CD4-positive, CD25-positive, alpha-beta regulatory T cell (primary cell): ENCODE measurements around the gene SPOCK3. TPM values are rescaled to one million over a fixed set of nuclear protein-coding genes. Genes with fewer than 3 reads are reported as not detected.

Experiments
- ATAC-seq, 2 donors: fragments of 150-1000 bp; cut with Tn5 transposase; one replicate each; pipeline ENCODE4 v1.10.0; 2021; ENCODE audit warnings: low read depth in 2 of 2, moderate number of reproducible peaks in 2 of 2, moderate library complexity in 1 of 2
- DNase-seq, 3 donors: peaks; one replicate each; pipeline versions ENCODE4 v3.0.0 to v3.0.0-alpha.2; 2012 to 2022; ENCODE audit warnings: mixed read lengths in 1 of 3
- H3K27ac ChIP-seq: one replicate; pipeline ENCODE4 v1.7.0; 2013; ENCODE audit warnings: mild to moderate bottlenecking, low read length; ENCODE audit not compliant: insufficient read depth, poor library complexity, severe bottlenecking
- H3K27me3 ChIP-seq: one replicate; pipeline ENCODE4 v1.7.0; 2013; ENCODE audit warnings: low read length; ENCODE audit not compliant: control insufficient read depth, insufficient read depth
- H3K36me3 ChIP-seq: one replicate; pipeline ENCODE4 v1.7.0; 2013; ENCODE audit warnings: mild to moderate bottlenecking, low read length, moderate library complexity; ENCODE audit not compliant: control insufficient read depth, insufficient read depth
- H3K4me1 ChIP-seq: 2 replicates; pipeline ENCODE4 v1.7.0; 2013; ENCODE audit warnings: mild to moderate bottlenecking, low read length; ENCODE audit not compliant: insufficient read depth, control insufficient read depth, poor library complexity, severe bottlenecking
- H3K4me3 ChIP-seq: one replicate; pipeline ENCODE4 v1.7.0; 2013; ENCODE audit warnings: low read depth, mild to moderate bottlenecking, low read length, moderate library complexity
- H3K9me3 ChIP-seq, 2 experiments: 1 replicate in 1 of 2; 2 replicates in 1 of 2; pipeline ENCODE4 v1.7.0; 2013; ENCODE audit warnings: low read length in 2 of 2, mild to moderate bottlenecking in 1 of 2, moderate library complexity in 1 of 2; ENCODE audit not compliant: control insufficient read depth in 2 of 2
- H3K27ac Mint-ChIP-seq, 3 donors: one replicate each; pipeline ENCODE4 v1.8.0; 2020 to 2022; ENCODE audit warnings: mild to moderate bottlenecking in 3 of 3, mixed read lengths in 3 of 3, moderate library complexity in 2 of 3
- H3K27me3 Mint-ChIP-seq: one replicate; pipeline ENCODE4 v1.8.0; 2022; ENCODE audit warnings: mild to moderate bottlenecking, mixed read lengths
- H3K36me3 Mint-ChIP-seq: one replicate; pipeline ENCODE4 v1.8.0; 2020; ENCODE audit warnings: mixed read lengths
- H3K4me1 Mint-ChIP-seq, 4 donors: one replicate each; pipeline ENCODE4 v1.8.0; 2020 to 2022; ENCODE audit warnings: mixed read lengths in 4 of 4, mild to moderate bottlenecking in 1 of 4
- H3K4me3 Mint-ChIP-seq, 4 donors: one replicate each; pipeline ENCODE4 v1.8.0; 2020 to 2022; ENCODE audit warnings: mild to moderate bottlenecking in 4 of 4, mixed read lengths in 4 of 4, moderate library complexity in 3 of 4
- H3K9me3 Mint-ChIP-seq, 7 donors: one replicate each; pipeline ENCODE4 v1.8.0; 2020 to 2022; ENCODE audit warnings: mixed read lengths in 7 of 7, mild to moderate bottlenecking in 3 of 7, moderate library complexity in 2 of 7
- polyA plus RNA-seq, 4 donors: library from polyadenylated mRNA; unstranded; fragments of 300-500 nt; fragmentation: Illumina TruSeq; gene quantifications; one replicate each; pipeline ENCODE4 v1.2.3, GENCODE V29; 2021
- total RNA-seq: library from RNA; stranded (reverse); gene quantifications from one replicate; pipeline ENCODE4 v1.2.3, GENCODE V29; 2022

SPOCK3 gene
- total and polyA plus RNA-seq, 5 donors from 2014 or later = not detected

GRCh38 chr4:166838975-166839614 lies 395.2 kb downstream of the SPOCK3 start:
- ATAC-seq = no peak
- no peak overlapping the region for H3K27ac Mint-ChIP-seq
- no peaks in the 10 kb centered on the region for H3K36me3 Mint-ChIP-seq

GRCh38 chr4:166836865-166837264 lies 397.4 kb downstream of the SPOCK3 start:
- no peak overlapping the region for H3K4me3 ChIP-seq
- H3K27me3 ChIP-seq = no peaks in the 10 kb centered on the region
- H3K36me3 ChIP-seq = no peaks in the 10 kb centered on the region
- H3K4me1 ChIP-seq = no peaks in the 10 kb centered on the region
- DNase-seq (no peak), ATAC-seq (no peak)
- Mint-ChIP-seq H3K4me1 (no peaks in the 10 kb centered on the region), H3K9me3 (peaks cover 0 to 44% (median 6%) of the 10 kb centered on the region in 7 donors), H3K27me3 (no peaks in the 10 kb centered on the region), H3K36me3 (no peaks in the 10 kb centered on the region), H3K4me3 (no peak overlapping the region), H3K27ac (no peak overlapping the region)
- H3K27ac ChIP-seq = no peak overlapping the region
- peaks cover 0 to 10% of the 10 kb centered on the region in 2 experiments for H3K9me3 ChIP-seq

More at GRCh38 chr4:166838975-166839614, 395.2 kb downstream of the SPOCK3 start:
- no peaks in the 10 kb centered on the region for H3K27me3 ChIP-seq
- no peaks in the 10 kb centered on the region for H3K4me1 ChIP-seq
- Mint-ChIP-seq H3K27me3 (no peaks in the 10 kb centered on the region), H3K9me3 (peaks cover 0 to 42% (median 4%) of the 10 kb centered on the region in 7 donors), H3K4me3 (no peak overlapping the region), H3K4me1 (no peaks in the 10 kb centered on the region)
- H3K4me3 ChIP-seq = no peak overlapping the region
- no peak overlapping the region for H3K27ac ChIP-seq
- no peaks in the 10 kb centered on the region for H3K36me3 ChIP-seq
- H3K9me3 ChIP-seq = peaks cover 0 to 10% of the 10 kb centered on the region in 2 experiments
- DNase-seq = no peak

- ATAC-seq (no peak), DNase-seq (no peak)
- Mint-ChIP-seq H3K27ac (no peak overlapping the region), H3K4me3 (no peak overlapping the region), H3K9me3 (peaks cover 0 to 21% (median 2%) of the 10 kb centered on the region in 7 donors), H3K4me1 (no peaks in the 10 kb centered on the region), H3K27me3 (no peaks in the 10 kb centered on the region), H3K36me3 (no peaks in the 10 kb centered on the region)
- Histone ChIP-seq H3K9me3 (peaks cover 0 to 2% of the 10 kb centered on the region in 2 experiments), H3K4me1 (no peaks in the 10 kb centered on the region), H3K4me3 (no peak overlapping the region), H3K27ac (no peak overlapping the region), H3K27me3 (no peaks in the 10 kb centered on the region), H3K36me3 (no peaks in the 10 kb centered on the region)
Observed at GRCh38 chr4:166827629-166828028, 406.7 kb downstream of the SPOCK3 start.

GRCh38 chr4:166827167-166827566 lies 407.1 kb downstream of the SPOCK3 start:
- DNase-seq (no peak), ATAC-seq (no peak)
- peaks cover 0 to 2% of the 10 kb centered on the region in 2 experiments for H3K9me3 ChIP-seq
- peaks cover 0 to 21% (median 1%) of the 10 kb centered on the region in 7 donors for H3K9me3 Mint-ChIP-seq
- H3K36me3 Mint-ChIP-seq = no peaks in the 10 kb centered on the region
- no peaks in the 10 kb centered on the region for H3K4me1 Mint-ChIP-seq
- H3K27me3 Mint-ChIP-seq = no peaks in the 10 kb centered on the region
- H3K27me3 ChIP-seq = no peaks in the 10 kb centered on the region
- no peak overlapping the region for H3K27ac Mint-ChIP-seq
- no peaks in the 10 kb centered on the region for H3K4me1 ChIP-seq
- no peak overlapping the region for H3K4me3 ChIP-seq
- no peak overlapping the region for H3K27ac ChIP-seq
- H3K4me3 Mint-ChIP-seq = no peak overlapping the region
- no peaks in the 10 kb centered on the region for H3K36me3 ChIP-seq

GRCh38 chr4:166823848-166824247 lies 410.4 kb downstream of the SPOCK3 start:
- H3K4me1 Mint-ChIP-seq = no peaks in the 10 kb centered on the region
- H3K9me3 Mint-ChIP-seq = peaks cover 0 to 21% (median 5%) of the 10 kb centered on the region in 7 donors
- ATAC-seq = no peak
- no peaks in the 10 kb centered on the region for H3K27me3 ChIP-seq
- no peaks in the 10 kb centered on the region for H3K36me3 ChIP-seq
- no peak overlapping the region for H3K27ac ChIP-seq
- no peaks in the 10 kb centered on the region for H3K36me3 Mint-ChIP-seq
- no peak overlapping the region for H3K4me3 Mint-ChIP-seq
- no peaks in the 10 kb centered on the region for H3K4me1 ChIP-seq
- H3K27me3 Mint-ChIP-seq = no peaks in the 10 kb centered on the region
- H3K9me3 ChIP-seq = peaks cover 0 to 2% of the 10 kb centered on the region in 2 experiments
- no peak for DNase-seq
- H3K27ac Mint-ChIP-seq = no peak overlapping the region
- no peak overlapping the region for H3K4me3 ChIP-seq

- H3K27me3 ChIP-seq = no peaks in the 10 kb centered on the region
- H3K36me3 Mint-ChIP-seq = no peaks in the 10 kb centered on the region
- no peak overlapping the region for H3K4me3 Mint-ChIP-seq
- no peaks in the 10 kb centered on the region for H3K4me1 ChIP-seq
- H3K9me3 ChIP-seq = peaks cover 0 to 2% of the 10 kb centered on the region in 2 experiments
- H3K4me3 ChIP-seq = no peak overlapping the region
- DNase-seq = no peak
- H3K27me3 Mint-ChIP-seq = no peaks in the 10 kb centered on the region
- ATAC-seq = no peak
- H3K27ac Mint-ChIP-seq = no peak overlapping the region
- no peak overlapping the region for H3K27ac ChIP-seq
- H3K9me3 Mint-ChIP-seq = peaks cover 0 to 21% (median 5%) of the 10 kb centered on the region in 7 donors
- H3K4me1 Mint-ChIP-seq = no peaks in the 10 kb centered on the region
- H3K36me3 ChIP-seq = no peaks in the 10 kb centered on the region
Observed at GRCh38 chr4:166823126-166823525, 411.2 kb downstream of the SPOCK3 start.

- ATAC-seq (no peak), DNase-seq (no peak)
- Mint-ChIP-seq H3K9me3 (peaks cover 0 to 21% (median 5%) of the 10 kb centered on the region in 7 donors), H3K4me1 (no peaks in the 10 kb centered on the region), H3K27me3 (no peaks in the 10 kb centered on the region), H3K4me3 (no peak overlapping the region), H3K36me3 (no peaks in the 10 kb centered on the region), H3K27ac (no peak overlapping the region)
- peaks cover 0 to 2% of the 10 kb centered on the region in 2 experiments for H3K9me3 ChIP-seq
- H3K36me3 ChIP-seq = no peaks in the 10 kb centered on the region
- H3K27ac ChIP-seq = no peak overlapping the region
- H3K4me3 ChIP-seq = no peak overlapping the region
- H3K27me3 ChIP-seq = no peaks in the 10 kb centered on the region
- no peaks in the 10 kb centered on the region for H3K4me1 ChIP-seq
Observed at GRCh38 chr4:166822386-166822785, 411.9 kb downstream of the SPOCK3 start.

GRCh38 chr4:166816890-166817289 lies 417.4 kb downstream of the SPOCK3 start:
- Mint-ChIP-seq H3K9me3 (peaks cover 0 to 10% (median 4%) of the 10 kb centered on the region in 7 donors), H3K4me3 (no peak overlapping the region), H3K27me3 (no peaks in the 10 kb centered on the region), H3K36me3 (no peaks in the 10 kb centered on the region), H3K27ac (no peak overlapping the region), H3K4me1 (no peaks in the 10 kb centered on the region)
- Histone ChIP-seq H3K4me1 (no peaks in the 10 kb centered on the region), H3K27ac (no peak overlapping the region), H3K9me3 (no peaks in the 10 kb centered on the region), H3K36me3 (no peaks in the 10 kb centered on the region), H3K27me3 (no peaks in the 10 kb centered on the region), H3K4me3 (no peak overlapping the region)
- DNase-seq = no peak
- ATAC-seq = no peak
